22Rv1 (cell line): ENCODE results near the gene COL4A6.

ENCODE experiments used
- ZFX ChIP-seq: fragments of 450-650 bp; IDR thresholded peaks from 2 replicates; pipeline ENCODE4 v1.6.1; 2017; ENCODE audit warnings: antibody characterized with exemption, borderline replicate concordance
- TF ChIP-seq, protein P1 (sequence below): fragments of 450-650 bp; IDR thresholded peaks from 2 replicates; pipeline ENCODE4 v1.5.1; 2017; ENCODE audit warnings: mild to moderate bottlenecking

DNA sequence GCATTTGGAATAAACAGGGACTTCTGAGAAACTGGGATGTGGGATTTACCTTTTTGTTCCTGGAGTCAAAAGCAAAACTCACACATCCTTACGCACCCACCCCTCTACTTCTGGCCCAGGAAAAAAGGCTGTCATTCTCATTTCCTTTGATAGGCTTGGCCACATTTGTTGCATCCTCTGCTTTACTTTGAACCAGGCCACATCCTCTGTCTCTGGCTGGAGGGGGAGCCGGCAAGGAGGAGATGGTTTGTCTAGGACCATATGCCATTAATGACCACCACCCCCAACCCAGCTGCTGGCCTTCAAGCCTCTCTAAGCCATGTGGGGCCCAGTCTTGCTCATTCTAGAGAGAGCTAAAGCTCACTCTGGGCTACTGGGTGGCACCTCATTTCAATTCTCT is 282.1 kb downstream of the COL4A6 start:
- TF ChIP-seq, protein P1, sequence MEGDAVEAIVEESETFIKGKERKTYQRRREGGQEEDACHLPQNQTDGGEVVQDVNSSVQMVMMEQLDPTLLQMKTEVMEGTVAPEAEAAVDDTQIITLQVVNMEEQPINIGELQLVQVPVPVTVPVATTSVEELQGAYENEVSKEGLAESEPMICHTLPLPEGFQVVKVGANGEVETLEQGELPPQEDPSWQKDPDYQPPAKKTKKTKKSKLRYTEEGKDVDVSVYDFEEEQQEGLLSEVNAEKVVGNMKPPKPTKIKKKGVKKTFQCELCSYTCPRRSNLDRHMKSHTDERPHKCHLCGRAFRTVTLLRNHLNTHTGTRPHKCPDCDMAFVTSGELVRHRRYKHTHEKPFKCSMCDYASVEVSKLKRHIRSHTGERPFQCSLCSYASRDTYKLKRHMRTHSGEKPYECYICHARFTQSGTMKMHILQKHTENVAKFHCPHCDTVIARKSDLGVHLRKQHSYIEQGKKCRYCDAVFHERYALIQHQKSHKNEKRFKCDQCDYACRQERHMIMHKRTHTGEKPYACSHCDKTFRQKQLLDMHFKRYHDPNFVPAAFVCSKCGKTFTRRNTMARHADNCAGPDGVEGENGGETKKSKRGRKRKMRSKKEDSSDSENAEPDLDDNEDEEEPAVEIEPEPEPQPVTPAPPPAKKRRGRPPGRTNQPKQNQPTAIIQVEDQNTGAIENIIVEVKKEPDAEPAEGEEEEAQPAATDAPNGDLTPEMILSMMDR, result no peak
- no peak for TF ChIP-seq ZFX
